Ishikawa (cell line): ENCODE results near the gene TMEM94.

ENCODE experiments used
- CEBPB ChIP-seq: IDR thresholded peaks from 2 replicates; pipeline ENCODE4 v1.6.1; 2012
- CREB1 ChIP-seq: IDR thresholded peaks from 2 replicates; pipeline ENCODE4 v1.6.1; 2012; ENCODE audit warnings: low read depth
- EGR1 ChIP-seq: IDR thresholded peaks from 2 replicates; pipeline ENCODE4 v1.6.1; 2012
- EP300 ChIP-seq: IDR thresholded peaks from 2 replicates; pipeline ENCODE4 v1.6.1; 2012; ENCODE audit warnings: borderline replicate concordance
- FOXM1 ChIP-seq: IDR thresholded peaks from 2 replicates; pipeline ENCODE4 v1.6.1; 2012; ENCODE audit warnings: low read depth, borderline replicate concordance
- MAX ChIP-seq: IDR thresholded peaks from 2 replicates; pipeline ENCODE4 v1.6.1; 2012
- NFIC ChIP-seq: IDR thresholded peaks from 2 replicates; pipeline ENCODE4 v1.6.1; 2012
- RAD21 ChIP-seq: IDR thresholded peaks from 2 replicates; pipeline ENCODE4 v1.6.1; 2012; ENCODE audit warnings: low read depth
- REST ChIP-seq: IDR thresholded peaks from 2 replicates; pipeline ENCODE4 v1.6.1; 2012; ENCODE audit warnings: low read depth, mild to moderate bottlenecking
- TAF1 ChIP-seq: IDR thresholded peaks from 2 replicates; pipeline ENCODE4 v1.6.1; 2012; ENCODE audit warnings: low read depth, mild to moderate bottlenecking
- TCF12 ChIP-seq: IDR thresholded peaks from 2 replicates; pipeline ENCODE4 v1.6.1; 2012; ENCODE audit warnings: low read depth
- TEAD4 ChIP-seq: IDR thresholded peaks from 2 replicates; pipeline ENCODE4 v1.6.1; 2012
- USF1 ChIP-seq: IDR thresholded peaks from 2 replicates; pipeline ENCODE4 v1.6.1; 2012
- YY1 ChIP-seq: IDR thresholded peaks from 2 replicates; pipeline ENCODE4 v1.6.1; 2012; ENCODE audit warnings: low read depth
- ZBTB7A ChIP-seq: IDR thresholded peaks from 2 replicates; pipeline ENCODE4 v1.6.1; 2012; ENCODE audit warnings: low read depth

Gene TMEM94

GRCh38 chr17:75489511-75489955, 33.1 kb downstream of the TMEM94 start:
- no peak for TF ChIP-seq CREB1
- no peak for TF ChIP-seq TCF12
- no peak for TF ChIP-seq ZBTB7A
- no peak for TF ChIP-seq FOXM1
- no peak for TF ChIP-seq REST

GRCh38 chr17:75490173-75490743, 33.8 kb downstream of the TMEM94 start:
- TF ChIP-seq CEBPB (no peak), YY1 (no peak), EGR1 (no peak), ZBTB7A (no peak)

GRCh38 chr17:75490953-75491649, 34.7 kb downstream of the TMEM94 start:
- TF ChIP-seq FOXM1, result no peak
- TF ChIP-seq CEBPB, result no peak
- TF ChIP-seq ZBTB7A, result no peak
- TF ChIP-seq NFIC, result no peak
- TF ChIP-seq REST, result no peak
- TF ChIP-seq EP300, result no peak

GRCh38 chr17:75491680-75492079, 35.2 kb downstream of the TMEM94 start:
- TF ChIP-seq TCF12 (no peak), CEBPB (no peak), REST (no peak), TEAD4 (no peak), ZBTB7A (no peak), MAX (no peak), CREB1 (no peak), EGR1 (no peak), USF1 (no peak), NFIC (no peak), EP300 (no peak), RAD21 (no peak), TAF1 (no peak), FOXM1 (no peak), YY1 (no peak)

GRCh38 chr17:75492555-75493168, 36.2 kb downstream of the TMEM94 start:
- TF ChIP-seq NFIC, result no peak
- no peak for TF ChIP-seq REST
- TF ChIP-seq ZBTB7A, result no peak
- no peak for TF ChIP-seq CREB1
- no peak for TF ChIP-seq YY1
- no peak for TF ChIP-seq TAF1
- TF ChIP-seq TEAD4, result no peak
- TF ChIP-seq EGR1, result no peak
- no peak for TF ChIP-seq FOXM1
- TF ChIP-seq TCF12, result no peak
- TF ChIP-seq USF1, result no peak
- no peak for TF ChIP-seq EP300
- TF ChIP-seq MAX, result no peak
- TF ChIP-seq RAD21, result no peak
- no peak for TF ChIP-seq CEBPB
